Measurements from ENCODE around the gene KNCN. TPM values are rescaled to one million over a fixed set of nuclear protein-coding genes. Genes with fewer than 3 reads are reported as not detected.

The KNCN gene
- polyA plus RNA-seq, 1 donor, result not detected

DNA sequence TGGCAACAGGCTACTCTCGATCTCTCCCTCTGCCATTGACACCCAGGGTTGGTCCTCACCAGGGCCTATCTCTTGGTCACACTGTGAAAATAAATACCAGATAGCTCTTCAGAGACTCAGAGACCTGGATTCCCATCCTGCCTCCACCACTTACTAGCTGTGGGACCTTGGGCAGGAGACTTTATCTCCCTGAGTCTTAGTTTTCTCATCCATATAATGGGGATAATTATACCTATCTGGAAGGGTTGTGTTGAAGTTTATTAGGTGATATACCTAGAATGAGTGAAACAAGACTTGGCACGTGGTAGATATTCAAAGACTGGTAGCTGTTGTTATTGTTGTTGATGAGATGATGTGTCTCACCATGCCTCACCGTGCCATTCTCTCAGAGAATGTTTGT, 54.4 kb downstream of the KNCN start:
- no peak for DNase-seq

DNA sequence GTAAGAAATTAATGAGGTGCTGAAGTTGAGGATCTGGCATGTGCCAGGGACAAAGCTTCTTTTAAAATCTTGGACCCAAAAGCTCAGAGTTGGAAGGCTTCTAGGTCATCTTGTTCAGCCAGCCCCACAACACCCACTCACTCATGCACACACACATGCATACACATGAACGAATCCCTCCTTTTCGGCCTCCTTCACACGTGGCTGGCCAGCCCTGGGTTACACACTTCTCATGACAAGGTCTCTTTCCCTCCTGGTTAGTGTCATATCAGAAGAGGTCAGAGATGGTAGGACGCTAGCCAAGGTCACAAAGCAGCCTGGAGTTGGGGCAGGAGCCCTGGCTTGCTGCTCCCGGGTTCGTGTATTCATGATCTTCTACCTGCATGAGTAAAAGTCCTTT, 54.9 kb downstream of the KNCN start:
- DNase-seq, result no peak

DNA sequence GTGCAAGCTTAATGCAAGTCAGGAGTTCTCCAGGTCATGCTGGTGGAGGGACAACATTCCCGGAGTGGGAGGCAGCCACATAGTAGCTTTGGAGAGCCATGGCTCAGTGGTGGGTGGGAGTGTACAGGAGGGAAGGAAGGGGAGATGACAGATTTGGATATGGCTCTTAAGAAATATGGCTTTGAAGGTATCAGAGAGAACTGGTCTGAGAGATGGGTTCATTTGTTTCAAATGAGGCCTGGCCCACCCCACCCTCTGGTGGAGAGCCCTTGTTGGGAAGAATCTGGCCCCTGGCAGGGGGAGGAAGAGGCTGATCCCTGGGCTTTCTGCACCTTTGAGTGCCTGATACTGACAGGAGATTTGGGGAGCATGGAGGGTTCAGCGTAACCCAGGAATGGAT, 55.7 kb downstream of the KNCN start:
- no peak for DNase-seq

Other genes starting within 250 kb of the KNCN start
- gene LRRC41, start 248.0 kb downstream of the KNCN start, polyA plus RNA-seq (ENCODE audit: insufficient read length), result 63.3 TPM
- gene UQCRH, start 247.9 kb downstream of the KNCN start, polyA plus RNA-seq (ENCODE audit: insufficient read length), result 242 TPM
- 16.3 TPM for gene NSUN4, start 210.8 kb downstream of the KNCN start, polyA plus RNA-seq (ENCODE audit: insufficient read length)
- gene FAAH, start 157.3 kb downstream of the KNCN start, polyA plus RNA-seq (ENCODE audit: insufficient read length), result 26.5 TPM
- gene DMBX1, start 61.8 kb downstream of the KNCN start, polyA plus RNA-seq (ENCODE audit: insufficient read length), result not detected
- gene MKNK1, start 52.6 kb upstream of the KNCN start, polyA plus RNA-seq (ENCODE audit: insufficient read length), result 34.1 TPM
- gene MOB3C, start 65.2 kb upstream of the KNCN start, polyA plus RNA-seq (ENCODE audit: insufficient read length), result 12.3 TPM
- 51.7 TPM for gene ATPAF1, start 116.7 kb upstream of the KNCN start, polyA plus RNA-seq (ENCODE audit: insufficient read length)
- gene TEX38, start 120.2 kb upstream of the KNCN start, polyA plus RNA-seq (ENCODE audit: insufficient read length), result 0.28 TPM
- 95.7 TPM for gene EFCAB14, start 167.5 kb upstream of the KNCN start, polyA plus RNA-seq (ENCODE audit: insufficient read length)
- gene CYP4B1, start 247.4 kb upstream of the KNCN start, polyA plus RNA-seq (ENCODE audit: insufficient read length), result not detected

Data from hindlimb muscle (tissue), 1 donor.